WTC11 (cell line): ENCODE results near the gene HIP1. TPM values are rescaled to one million over a fixed set of nuclear protein-coding genes. Genes with fewer than 3 reads are reported as not detected.
A peak's percentile ranks its signal among the peaks of the same experiment; 100 is the strongest.

ENCODE experiments used
- ATAC-seq: fragments of 200-7000 bp; cut with Tn5 transposase; 2 replicates; pipeline ENCODE4 v1.10.0; 2021; ENCODE audit warnings: mild to moderate bottlenecking, moderate library complexity
- CTCF ChIA-PET: fragments of 300-600 bp; sonication (Branson Sonifier 250); formaldehyde crosslinking; loops from one replicate; lab custom pipeline; 2021; ENCODE audit warnings: antibody characterized with exemption; lab: Charles Lee
- POLR2A ChIA-PET: fragments of 350-600 bp; sonication (Branson Sonifier 250); formaldehyde crosslinking; loops from one replicate; lab custom pipeline; 2021; ENCODE audit warnings: antibody characterized with exemption; lab: Charles Lee
- DNase-seq: peaks from one replicate; pipeline ENCODE4 v3.0.0; 2021; ENCODE audit warnings: low spot score
- H3K27ac Mint-ChIP-seq: 2 replicates; pipeline ENCODE4 v1.8.0; 2021; ENCODE audit warnings: mixed read lengths
- H3K27me3 Mint-ChIP-seq: 2 replicates; pipeline ENCODE4 v1.8.0; 2021; ENCODE audit warnings: low read depth, mild to moderate bottlenecking, moderate library complexity, mixed read lengths
- H3K36me3 Mint-ChIP-seq: 2 replicates; pipeline ENCODE4 v1.8.0; 2021; ENCODE audit warnings: mixed read lengths
- H3K4me1 Mint-ChIP-seq: 2 replicates; pipeline ENCODE4 v1.8.0; 2022; ENCODE audit warnings: mixed read lengths
- H3K4me3 Mint-ChIP-seq: 2 replicates; pipeline ENCODE4 v1.8.0; 2021; ENCODE audit warnings: mild to moderate bottlenecking, moderate library complexity, mixed read lengths
- H3K9me3 Mint-ChIP-seq: 2 replicates; pipeline ENCODE4 v1.8.0; 2021; ENCODE audit warnings: mixed read lengths
- CTCF ChIP-seq: fragments of 200-600 bp; IDR thresholded peaks from 2 replicates; pipeline ENCODE4 v1.8.0; 2022; ENCODE audit warnings: antibody characterized with exemption
- EMX1 ChIP-seq: fragments of 250-450 bp; sonication (Bioruptor Pico); IDR thresholded peaks from 2 replicates; pipeline ENCODE4 v1.8.0; 2021; ENCODE audit warnings: mild to moderate bottlenecking
- FOXP4 ChIP-seq: sonication (generic); formaldehyde crosslinking; IDR thresholded peaks from 2 replicates; pipeline ENCODE4 v1.8.0; 2022; ENCODE audit warnings: mild to moderate bottlenecking, missing genetic modification reagents
- IRF1 ChIP-seq: sonication (generic); formaldehyde crosslinking; IDR thresholded peaks from 2 replicates; pipeline ENCODE4 v1.8.0; 2023; ENCODE audit warnings: missing genetic modification reagents
- NFE2L1 ChIP-seq: sonication (generic); formaldehyde crosslinking; IDR thresholded peaks from 2 replicates; pipeline ENCODE4 v1.8.1; 2023; ENCODE audit warnings: missing genetic modification reagents
- OVOL2 ChIP-seq: fragments of 250-450 bp; sonication (Bioruptor Pico); IDR thresholded peaks from 2 replicates; pipeline ENCODE4 v1.9.0; 2021; ENCODE audit warnings: mild to moderate bottlenecking, borderline replicate concordance
- PRDM15 ChIP-seq: sonication (generic); formaldehyde crosslinking; IDR thresholded peaks from 2 replicates; pipeline ENCODE4 v1.8.0; 2022; ENCODE audit warnings: missing genetic modification reagents
- TEAD1 ChIP-seq: sonication (generic); formaldehyde crosslinking; IDR thresholded peaks from 2 replicates; pipeline ENCODE4 v1.8.0; 2022; ENCODE audit warnings: mild to moderate bottlenecking, missing genetic modification reagents
- ZNF121 ChIP-seq: sonication (generic); formaldehyde crosslinking; IDR thresholded peaks from 2 replicates; pipeline ENCODE4 v1.8.0; 2023; ENCODE audit warnings: missing genetic modification reagents
- total RNA-seq: library from RNA; stranded (reverse); gene quantifications from 3 replicates; pipeline ENCODE4 v1.2.3, GENCODE V29; 2021

HIP1 gene
- total RNA-seq, 1 experiment from 2014 or later: 75.8 TPM

- no peak for ATAC-seq
- Mint-ChIP-seq H3K27ac (no peak overlapping the region; the same call in 1 of the 2 replicates), H3K4me1 (no peaks in the 10 kb centered on the region), H3K9me3 (peaks cover 7% of the 10 kb centered on the region), H3K36me3 (no peaks in the 10 kb centered on the region), H3K27me3 (no peaks in the 10 kb centered on the region; the same call in 1 of the 2 replicates), H3K4me3 (no peak overlapping the region)
- TF ChIP-seq IRF1: no peak
- peak; percentile 72 for TF ChIP-seq ZNF121 (CRISPR knock-in tag)
- TF ChIP-seq PRDM15: peak; percentile 48; the same call in 1 of the 2 replicates
- CTCF ChIA-PET: interaction anchor here (0.6 to 2.6 kb wide), 12 partner anchors 12 to 264 kb away, joined by 3 to 19 read pairs (median 4); partner anchors contain the start of gene HIP1
- POLR2A ChIA-PET: no interaction called here
- DNase-seq: no peak
Observed at GRCh38 chr7:75756206-75756990, 17.7 kb upstream of the HIP1 start.

GRCh38 chr7:75743455-75743859 is 4.7 kb upstream of the HIP1 start:
- DNase-seq: no peak
- TF ChIP-seq CTCF (no peak), NFE2L1 (CRISPR knock-in tag) (no peak), EMX1 (CRISPR knock-in tag) (no peak), OVOL2 (CRISPR knock-in tag) (no peak)
- Mint-ChIP-seq H3K4me3 (no peak overlapping the region), H3K36me3 (no peaks in the 10 kb centered on the region), H3K9me3 (no peaks in the 10 kb centered on the region), H3K27ac (no peak overlapping the region), H3K4me1 (peaks cover 15% of the 10 kb centered on the region), H3K27me3 (peaks cover 12% of the 10 kb centered on the region)
- POLR2A ChIA-PET: no interaction called here
- no peak for ATAC-seq
- CTCF ChIA-PET: no interaction called here

- Mint-ChIP-seq H3K9me3 (no peaks in the 10 kb centered on the region), H3K4me1 (peaks cover 21% of the 10 kb centered on the region)
- no peak for ATAC-seq
- peak; percentile 35 for DNase-seq
- ChIA-PET POLR2A (no interaction called here), CTCF (interaction anchor here (0.9 to 3.3 kb wide), 3 partner anchors 22 to 143 kb away, joined by 3 to 16 read pairs (median 4); no protein-coding TSS in a partner anchor)
- TF ChIP-seq TEAD1 (CRISPR knock-in tag): no peak
- no peak for TF ChIP-seq FOXP4
- TF ChIP-seq, all 79 proteins: peak for 0
- peak overlapping the region; percentile 35 for H3K4me3 Mint-ChIP-seq
- H3K27me3 Mint-ChIP-seq: peaks cover 32% of the 10 kb centered on the region
- no peaks in the 10 kb centered on the region for H3K36me3 Mint-ChIP-seq
- peak overlapping the region; percentile 85 for H3K27ac Mint-ChIP-seq
Observed at GRCh38 chr7:75740846-75741497, 2.2 kb upstream of the HIP1 start.
